Measurements from ENCODE around the gene CDKAL1.
"Not testable (repeated sequence)": the region's sequence is repeated elsewhere in the genome, so short reads cannot be mapped to it uniquely, and the experiment has no call there.

The CDKAL1 gene

GRCh38 chr6:20747991-20748390, 213.7 kb downstream of the CDKAL1 start:
- TF ChIP-seq CTCF (IDR thresholded peaks at IDR 0.05; ENCODE audit: insufficient read depth, low read length, poor library complexity, severe bottlenecking) = no peak
- no peaks in the 10 kb centered on the region for H3K27me3 ChIP-seq (replicated peaks; ENCODE audit: control insufficient read depth, insufficient read depth, low read length)
- H3K4me3 ChIP-seq (replicated peaks; ENCODE audit: low read depth, low read length) = no peak overlapping the region
- no peaks in the 10 kb centered on the region for H3K36me3 ChIP-seq (ENCODE audit: control insufficient read depth, insufficient read depth, low read length)
- no peak for DNase-seq (ENCODE audit: extremely low read depth, insufficient read length)

DNA sequence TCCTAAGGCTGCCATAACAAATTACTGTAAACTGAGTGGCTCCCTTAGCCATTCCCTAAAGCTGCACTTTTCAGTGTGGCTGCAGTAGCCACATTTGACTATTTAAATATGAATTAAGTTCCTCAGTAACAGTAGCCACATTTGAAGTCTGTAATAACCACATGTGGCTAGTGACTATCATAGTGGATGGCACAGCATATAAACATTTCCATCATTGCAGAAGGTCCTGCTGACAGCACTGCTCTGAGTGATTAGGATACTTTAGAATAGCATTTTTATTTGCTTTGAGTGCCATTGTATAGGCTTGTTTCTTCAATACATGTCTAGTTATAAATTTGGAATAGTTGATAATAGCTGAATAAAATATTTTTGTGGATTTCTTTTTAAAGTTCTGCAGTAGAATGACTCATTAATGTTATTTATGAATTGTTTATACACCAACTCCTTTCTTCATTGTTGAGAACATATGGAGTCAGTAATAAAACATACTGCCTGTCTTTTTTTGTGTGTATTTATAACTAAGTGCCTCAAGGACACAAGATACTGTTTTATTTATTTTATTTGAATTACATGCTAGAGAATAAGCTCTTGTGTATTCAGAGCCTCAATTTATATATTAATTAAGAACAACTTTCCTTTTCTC, 217.2 kb downstream of the CDKAL1 start:
- TF ChIP-seq CTCF (IDR thresholded peaks at IDR 0.05; ENCODE audit: insufficient read depth, low read length, poor library complexity, severe bottlenecking) = no peak
- H3K36me3 ChIP-seq (ENCODE audit: control insufficient read depth, insufficient read depth, low read length) = no peaks in the 10 kb centered on the region
- DNase-seq (ENCODE audit: extremely low read depth, insufficient read length) = no peak
- no peaks in the 10 kb centered on the region for H3K27me3 ChIP-seq (replicated peaks; ENCODE audit: control insufficient read depth, insufficient read depth, low read length)
- H3K4me3 ChIP-seq (replicated peaks; ENCODE audit: low read depth, low read length) = no peak overlapping the region

DNA sequence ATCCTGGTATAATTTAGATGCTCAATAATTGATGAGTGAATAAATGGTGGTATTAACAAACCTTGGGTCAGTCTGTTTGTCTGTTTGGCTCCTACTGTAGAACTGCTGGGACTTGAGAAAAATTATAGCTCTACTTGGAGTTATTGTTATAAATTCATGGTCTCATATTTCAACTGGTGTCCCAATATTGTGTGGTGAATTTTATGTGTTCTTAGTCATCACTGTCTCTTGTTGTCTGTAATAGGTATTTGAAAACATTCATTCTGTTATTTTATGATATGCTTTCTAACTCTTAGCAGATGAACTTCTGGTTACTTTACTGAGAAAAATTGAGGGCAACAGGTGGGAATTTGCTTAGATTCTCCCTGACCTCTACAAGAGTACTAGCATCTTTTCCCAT, 221.4 kb downstream of the CDKAL1 start:
- TF ChIP-seq CTCF (IDR thresholded peaks at IDR 0.05; ENCODE audit: insufficient read depth, low read length, poor library complexity, severe bottlenecking) = no peak
- DNase-seq (ENCODE audit: extremely low read depth, insufficient read length) = no peak
- Histone ChIP-seq H3K4me3 (replicated peaks; ENCODE audit: low read depth, low read length) (no peak overlapping the region), H3K27me3 (replicated peaks; ENCODE audit: control insufficient read depth, insufficient read depth, low read length) (no peaks in the 10 kb centered on the region), H3K36me3 (ENCODE audit: control insufficient read depth, insufficient read depth, low read length) (no peaks in the 10 kb centered on the region)

DNA sequence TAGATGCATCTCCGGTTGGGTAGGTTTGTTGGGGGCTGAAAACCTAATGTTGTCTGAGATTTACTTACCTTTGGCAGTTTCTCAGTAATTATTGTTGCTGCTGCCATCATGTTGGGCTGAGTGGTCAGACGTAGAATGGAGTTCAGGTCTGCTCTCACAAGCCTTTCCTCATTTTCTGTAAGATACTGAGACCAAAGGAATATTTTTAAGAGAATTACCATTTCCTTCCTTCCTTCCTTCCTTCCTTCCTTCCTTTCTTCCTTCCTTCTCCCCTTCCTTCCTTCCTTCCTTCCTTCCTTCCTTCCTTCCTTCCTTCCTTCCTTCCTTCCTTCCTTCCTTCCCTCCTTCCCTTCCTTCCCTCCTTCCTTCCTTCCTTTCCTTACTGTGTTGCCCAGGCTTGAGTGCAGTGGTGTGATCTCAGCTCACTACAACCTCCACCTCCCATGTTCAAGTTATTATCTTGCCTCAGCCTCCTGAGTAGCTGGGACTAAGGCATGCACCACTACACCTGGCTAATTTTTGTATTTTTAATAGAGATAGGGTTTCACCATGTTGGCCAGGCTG, 222.4 kb downstream of the CDKAL1 start:
- not testable (repeated sequence) for H3K27me3 ChIP-seq (replicated peaks; ENCODE audit: control insufficient read depth, insufficient read depth, low read length); H3K4me3 ChIP-seq (replicated peaks; ENCODE audit: low read depth, low read length); DNase-seq (ENCODE audit: extremely low read depth, insufficient read length)

DNA sequence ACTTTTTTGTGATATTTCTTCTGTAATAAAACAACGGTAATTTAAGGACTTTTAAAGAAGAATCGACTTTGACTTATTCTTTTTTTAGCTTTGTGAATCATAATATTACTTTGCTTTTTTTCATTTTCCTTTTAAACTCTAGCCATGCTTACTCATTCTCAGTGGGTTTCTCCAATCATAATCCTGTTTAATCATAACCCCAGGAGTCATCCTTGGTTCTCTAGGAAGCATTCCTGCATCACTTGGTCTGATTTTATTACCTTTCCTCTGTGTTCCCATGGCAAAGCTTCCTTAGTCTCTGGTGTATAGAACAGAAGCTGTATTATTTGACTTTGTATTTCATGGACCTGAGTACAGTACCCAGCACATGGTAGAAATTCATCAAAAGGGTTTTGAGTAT, 223.5 kb downstream of the CDKAL1 start:
- no peak for TF ChIP-seq CTCF (IDR thresholded peaks at IDR 0.05; ENCODE audit: insufficient read depth, low read length, poor library complexity, severe bottlenecking)
- no peaks in the 10 kb centered on the region for H3K27me3 ChIP-seq (replicated peaks; ENCODE audit: control insufficient read depth, insufficient read depth, low read length)
- no peaks in the 10 kb centered on the region for H3K36me3 ChIP-seq (ENCODE audit: control insufficient read depth, insufficient read depth, low read length)
- H3K4me3 ChIP-seq (replicated peaks; ENCODE audit: low read depth, low read length) = no peak overlapping the region
- DNase-seq (ENCODE audit: extremely low read depth, insufficient read length) = no peak

More for the DNA sequence above, 222.4 kb downstream of the CDKAL1 start:
- not testable (repeated sequence) for H3K36me3 ChIP-seq (ENCODE audit: control insufficient read depth, insufficient read depth, low read length)

DNA sequence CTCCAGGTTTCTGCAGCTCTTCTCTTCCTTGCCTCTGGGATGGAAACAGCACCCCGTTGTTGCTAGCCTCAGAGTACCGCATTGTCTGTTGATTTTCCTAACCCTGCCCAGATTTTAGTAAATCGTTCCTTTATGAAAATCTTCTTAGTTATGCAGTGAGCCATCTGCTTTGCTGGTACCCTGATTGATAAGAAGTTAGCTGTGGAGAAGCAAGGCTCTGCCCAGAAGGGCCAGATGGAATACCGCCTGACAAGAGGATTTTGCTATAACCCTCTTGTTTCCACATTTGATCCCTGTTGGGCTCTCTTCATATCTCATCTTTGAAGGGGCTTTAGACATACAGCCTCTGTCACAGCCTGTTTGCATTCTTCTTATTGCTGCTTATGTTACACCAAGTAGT, 229.0 kb downstream of the CDKAL1 start:
- TF ChIP-seq CTCF (IDR thresholded peaks at IDR 0.05; ENCODE audit: insufficient read depth, low read length, poor library complexity, severe bottlenecking) = no peak
- H3K36me3 ChIP-seq (ENCODE audit: control insufficient read depth, insufficient read depth, low read length) = no peaks in the 10 kb centered on the region
- no peaks in the 10 kb centered on the region for H3K27me3 ChIP-seq (replicated peaks; ENCODE audit: control insufficient read depth, insufficient read depth, low read length)
- H3K4me3 ChIP-seq (replicated peaks; ENCODE audit: low read depth, low read length) = no peak overlapping the region
- DNase-seq (ENCODE audit: extremely low read depth, insufficient read length) = no peak
